Progenitor cell of endocrine pancreas (in vitro differentiated cells): Measurements from ENCODE around the gene SLC24A4. TPM values are rescaled to one million over a fixed set of nuclear protein-coding genes. Genes with fewer than 3 reads are reported as not detected.

Experiments used
- DNase-seq: peaks from one replicate; pipeline ENCODE4 v3.0.0; 2021; ENCODE audit warnings: low spot score; ENCODE audit not compliant: unreplicated experiment
- H3K27ac Mint-ChIP-seq: 2 replicates; pipeline ENCODE4 v1.8.0; 2021; ENCODE audit warnings: mild to moderate bottlenecking, moderate library complexity, mixed read lengths
- H3K27me3 Mint-ChIP-seq: 2 replicates; pipeline ENCODE4 v1.8.0; 2021; ENCODE audit warnings: mixed read lengths
- H3K36me3 Mint-ChIP-seq: 2 replicates; pipeline ENCODE4 v1.8.0; 2022; ENCODE audit warnings: mixed read lengths; ENCODE audit not compliant: insufficient read depth
- H3K4me1 Mint-ChIP-seq: 2 replicates; pipeline ENCODE4 v1.8.0; 2021; ENCODE audit warnings: low read depth, mixed read lengths
- H3K4me3 Mint-ChIP-seq: 2 replicates; pipeline ENCODE4 v1.8.0; 2021; ENCODE audit warnings: low read depth, mild to moderate bottlenecking, moderate library complexity, mixed read lengths
- H3K9me3 Mint-ChIP-seq: 2 replicates; pipeline ENCODE4 v1.8.0; 2021; ENCODE audit warnings: low read depth, mixed read lengths
- CTCF ChIP-seq: fragments of 200-600 bp; sonication (generic); IDR thresholded peaks from one replicate; pipeline ENCODE4 v1.5.0; 2021; ENCODE audit warnings: antibody characterized with exemption, mild to moderate bottlenecking; ENCODE audit not compliant: unreplicated experiment
- total RNA-seq: library from RNA; stranded (reverse); gene quantifications from 2 replicates; pipeline ENCODE4 v1.2.1, GENCODE V29; 2021

The SLC24A4 gene
- total RNA-seq, 1 donor from 2014 or later: not detected

GRCh38 chr14:92480856-92481255, 157.9 kb downstream of the SLC24A4 start:
- H3K4me1 Mint-ChIP-seq: no peaks in the 10 kb centered on the region
- DNase-seq: no peak
- H3K9me3 Mint-ChIP-seq: peaks cover 10% of the 10 kb centered on the region
- H3K27ac Mint-ChIP-seq: no peak overlapping the region
- H3K27me3 Mint-ChIP-seq: peaks cover 6% of the 10 kb centered on the region
- H3K36me3 Mint-ChIP-seq: no peaks in the 10 kb centered on the region
- H3K4me3 Mint-ChIP-seq: no peak overlapping the region
- TF ChIP-seq CTCF: no peak

GRCh38 chr14:92481386-92481785, 158.4 kb downstream of the SLC24A4 start:
- Mint-ChIP-seq H3K36me3 (no peaks in the 10 kb centered on the region), H3K4me3 (no peak overlapping the region), H3K4me1 (no peaks in the 10 kb centered on the region), H3K27ac (no peak overlapping the region), H3K9me3 (peaks cover 10% of the 10 kb centered on the region), H3K27me3 (peaks cover 6% of the 10 kb centered on the region)
- TF ChIP-seq CTCF: no peak
- no peak for DNase-seq

GRCh38 chr14:92481811-92482555, 159.0 kb downstream of the SLC24A4 start:
- H3K9me3 Mint-ChIP-seq: peaks cover 10% of the 10 kb centered on the region
- H3K27me3 Mint-ChIP-seq: peaks cover 7% of the 10 kb centered on the region
- H3K4me1 Mint-ChIP-seq: no peaks in the 10 kb centered on the region
- TF ChIP-seq CTCF: no peak
- H3K4me3 Mint-ChIP-seq: no peak overlapping the region
- H3K27ac Mint-ChIP-seq: no peak overlapping the region
- DNase-seq: no peak
- no peaks in the 10 kb centered on the region for H3K36me3 Mint-ChIP-seq

DNA sequence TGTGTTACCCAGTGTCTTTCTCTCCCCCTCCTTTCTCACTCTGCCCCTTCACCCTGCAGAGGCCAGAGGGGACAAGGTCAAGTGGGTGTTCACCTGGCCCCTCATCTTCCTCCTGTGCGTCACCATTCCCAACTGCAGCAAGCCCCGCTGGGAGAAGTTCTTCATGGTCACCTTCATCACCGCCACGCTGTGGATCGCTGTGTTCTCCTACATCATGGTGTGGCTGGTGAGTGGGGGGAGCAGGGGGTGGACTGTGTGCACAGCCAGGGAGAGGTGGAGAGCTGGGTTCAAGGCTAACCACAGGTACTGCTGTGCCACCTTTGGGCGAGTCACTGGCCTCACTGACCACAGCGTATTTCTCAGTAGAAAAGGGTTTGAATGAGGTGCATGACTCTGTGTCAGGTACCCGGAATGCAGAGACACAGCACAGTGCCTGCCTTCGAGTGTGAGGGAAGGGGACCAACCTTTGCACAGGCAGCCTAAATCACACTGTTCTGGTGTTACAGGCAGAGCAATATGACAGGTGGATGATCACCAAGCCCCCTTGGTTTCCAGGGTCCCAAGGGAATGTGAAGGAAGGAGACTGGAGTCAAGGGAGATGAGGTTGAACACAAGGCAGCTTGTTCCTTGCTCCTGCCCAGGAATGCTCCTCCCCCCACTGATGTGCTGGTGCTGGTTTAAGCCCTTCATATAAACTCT, 159.8 kb downstream of the SLC24A4 start:
- H3K9me3 Mint-ChIP-seq: peaks cover 10% of the 10 kb centered on the region
- H3K36me3 Mint-ChIP-seq: no peaks in the 10 kb centered on the region
- H3K4me1 Mint-ChIP-seq: no peaks in the 10 kb centered on the region
- DNase-seq: no peak
- H3K4me3 Mint-ChIP-seq: no peak overlapping the region
- no peak overlapping the region for H3K27ac Mint-ChIP-seq
- peaks cover 13% of the 10 kb centered on the region for H3K27me3 Mint-ChIP-seq
- TF ChIP-seq CTCF: no peak

DNA sequence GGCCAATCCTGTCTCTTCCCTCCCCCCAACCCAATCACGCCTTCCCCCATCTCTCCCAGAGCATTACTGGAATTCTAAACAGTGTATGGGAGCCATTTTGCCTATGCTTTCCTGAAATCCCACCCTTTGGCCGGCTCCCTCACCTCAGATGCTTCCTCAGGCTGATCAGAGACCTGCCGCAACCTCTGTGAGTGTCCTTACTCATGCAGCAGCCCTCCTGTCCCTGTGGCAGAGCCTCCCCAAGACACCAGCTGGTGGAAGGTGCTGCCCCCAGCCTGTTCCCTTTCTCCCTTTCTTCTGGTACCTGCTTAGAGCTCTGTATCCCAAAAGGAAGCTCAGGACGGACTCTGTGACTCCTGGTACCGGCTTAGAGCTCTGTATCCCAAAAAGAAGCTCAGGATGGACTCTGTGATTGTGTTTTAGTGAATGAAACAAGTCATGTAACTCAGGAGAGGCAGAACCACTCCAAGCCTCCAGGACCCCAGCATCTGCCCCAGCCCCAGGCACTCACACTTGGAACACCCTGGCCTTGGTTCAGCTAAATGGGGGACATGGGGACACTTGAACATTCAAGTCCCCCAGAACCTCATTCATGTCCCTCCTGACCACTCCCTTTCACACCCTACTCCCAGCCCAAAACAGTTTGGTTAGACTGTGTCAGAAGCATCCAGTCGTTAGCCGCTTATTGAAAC, 161.3 kb downstream of the SLC24A4 start:
- Mint-ChIP-seq H3K27ac (no peak overlapping the region), H3K4me1 (no peaks in the 10 kb centered on the region), H3K9me3 (peaks cover 4% of the 10 kb centered on the region), H3K27me3 (peaks cover 15% of the 10 kb centered on the region), H3K36me3 (no peaks in the 10 kb centered on the region), H3K4me3 (no peak overlapping the region)
- no peak for DNase-seq
- no peak for TF ChIP-seq CTCF
